T-cell (primary cell): ENCODE measurements around the gene QRSL1. TPM values are rescaled to one million over a fixed set of nuclear protein-coding genes. Genes with fewer than 3 reads are reported as not detected.

Source experiments
- ATAC-seq, 4 experiments: fragments of 200-7000 bp in 3 of 4; fragments of 150-1000 bp in 1 of 4; cut with Tn5 transposase; replicated peaks in 1 of 4; 1 replicate in 3 of 4; 2 replicates in 1 of 4; pipeline ENCODE4 v1.10.0; 2021; ENCODE audit warnings: moderate library complexity in 3 of 4, mild to moderate bottlenecking in 2 of 4, moderate number of reproducible peaks in 1 of 4
- CTCF ChIA-PET, 2 donors: fragments of 300-600 bp; sonication (Branson Sonifier 250); formaldehyde crosslinking; loops; one replicate each; lab custom pipeline; 2022; ENCODE audit warnings: antibody characterized with exemption in 2 of 2; lab: Charles Lee
- POLR2A ChIA-PET, 2 donors: fragments of 300-600 bp; sonication (Branson Sonifier 250); formaldehyde crosslinking; loops; one replicate each; lab custom pipeline; 2022; ENCODE audit warnings: antibody characterized with exemption in 2 of 2; lab: Charles Lee
- DNase-seq, 35 experiments: peaks; one replicate each; pipeline versions ENCODE4 v3.0.0 to v3.0.0-alpha.2; 2013 to 2023
- H3K27ac ChIP-seq: one replicate; pipeline ENCODE4 v1.5.1; 2013; ENCODE audit warnings: low read length
- H3K27me3 ChIP-seq, 2 experiments: replicated peaks in 1 of 2; 1 replicate in 1 of 2; 2 replicates in 1 of 2; pipeline versions ENCODE4 v1.6.1 to v1.7.0; 2013; ENCODE audit warnings: low read length in 1 of 2, mixed read lengths in 1 of 2; ENCODE audit not compliant: control insufficient read depth in 2 of 2, insufficient read depth in 2 of 2; ENCODE audit errors: extremely low read depth in 1 of 2
- H3K36me3 ChIP-seq, 2 donors: 1 replicate in 1 of 2; 2 replicates in 1 of 2; pipeline versions ENCODE4 v1.6.1 to v1.7.0; 2013; ENCODE audit warnings: low read length in 1 of 2; ENCODE audit not compliant: control insufficient read depth in 2 of 2, insufficient read depth in 1 of 2; ENCODE audit errors: extremely low read depth in 1 of 2
- H3K4me1 ChIP-seq, 2 experiments: 1 replicate in 1 of 2; 2 replicates in 1 of 2; pipeline versions ENCODE4 v1.6.1 to v1.7.0; 2013; ENCODE audit warnings: low read length in 2 of 2, mixed read lengths in 1 of 2; ENCODE audit not compliant: insufficient read depth in 2 of 2, control insufficient read depth in 1 of 2; ENCODE audit errors: extremely low read depth in 1 of 2
- H3K4me3 ChIP-seq, 2 donors: 1 replicate in 1 of 2; 2 replicates in 1 of 2; pipeline versions ENCODE4 v1.5.1 to v1.7.0; 2013; ENCODE audit warnings: mild to moderate bottlenecking in 2 of 2, low read length in 1 of 2, moderate library complexity in 1 of 2; ENCODE audit not compliant: control insufficient read depth in 1 of 2; ENCODE audit errors: extremely low read depth in 1 of 2
- H3K9me3 ChIP-seq: 2 replicates; pipeline ENCODE4 v1.7.0; 2013
- H3K27ac Mint-ChIP-seq, 2 donors: one replicate each; pipeline ENCODE4 v1.8.0; 2020 to 2021; ENCODE audit warnings: mild to moderate bottlenecking in 2 of 2, mixed read lengths in 2 of 2
- H3K27me3 Mint-ChIP-seq, 2 donors: one replicate each; pipeline ENCODE4 v1.8.0; 2021 to 2022; ENCODE audit warnings: mixed read lengths in 2 of 2
- H3K36me3 Mint-ChIP-seq: one replicate; pipeline ENCODE4 v1.8.0; 2021; ENCODE audit warnings: mixed read lengths
- H3K4me1 Mint-ChIP-seq, 3 donors: one replicate each; pipeline ENCODE4 v1.8.0; 2020 to 2022; ENCODE audit warnings: mixed read lengths in 3 of 3, mild to moderate bottlenecking in 1 of 3
- H3K4me3 Mint-ChIP-seq, 3 donors: one replicate each; pipeline ENCODE4 v1.8.0; 2020 to 2022; ENCODE audit warnings: mild to moderate bottlenecking in 3 of 3, mixed read lengths in 3 of 3, moderate library complexity in 3 of 3
- H3K9me3 Mint-ChIP-seq, 3 donors: one replicate each; pipeline ENCODE4 v1.8.0; 2020 to 2022; ENCODE audit warnings: mixed read lengths in 3 of 3
- WGBS: methylation state at CpG from one replicate; pipeline ENCODE4 v1.1.5; 2013; ENCODE audit warnings: missing lambda C conversion rate; ENCODE audit not compliant: insufficient coverage; 5-methylcytosine and 5-hydroxymethylcytosine counted together
- total RNA-seq, 35 experiments: library from RNA in 6 of 35; stranded (reverse) in 6 of 35; fragments of 120-200 nt in 1 of 35; gene quantifications; one replicate each; pipeline versions ENCODE4 v1.2.1 to v1.2.4 and lab custom pipeline; 2013 to 2026

QRSL1 gene
- total RNA-seq, 5 donors from 2014 or later (not counting 1 experiment from before 2014, with no cell fraction given), result 7.6 to 13.8 (median 12.3) TPM

- no peak overlapping the region for H3K27ac ChIP-seq
- peaks cover 4 to 57% of the 10 kb centered on the region in 2 donors for H3K36me3 ChIP-seq
- Mint-ChIP-seq H3K4me1 (peaks cover 0 to 5% (median 2%) of the 10 kb centered on the region in 3 donors), H3K27ac (no peak overlapping the region), H3K9me3 (peaks cover 6 to 13% (median 12%) of the 10 kb centered on the region in 3 donors), H3K4me3 (no peak overlapping the region), H3K36me3 (peaks cover 74% of the 10 kb centered on the region), H3K27me3 (no peaks in the 10 kb centered on the region)
- CTCF ChIA-PET, result no interaction called here
- no peaks in the 10 kb centered on the region for H3K27me3 ChIP-seq
- no peak overlapping the region for H3K4me3 ChIP-seq
- DNase-seq, result no peak
- POLR2A ChIA-PET, result no interaction called here
- no peaks in the 10 kb centered on the region for H3K4me1 ChIP-seq
- WGBS, result 92% methylated on average over 2 of the region's 2 CpGs
- H3K9me3 ChIP-seq, result no peaks in the 10 kb centered on the region
- ATAC-seq, result no peak
Measured at GRCh38 chr6:106659859-106660258, 30.5 kb downstream of the QRSL1 start.

GRCh38 chr6:106662458-106662857, 33.1 kb downstream of the QRSL1 start:
- Mint-ChIP-seq H3K36me3 (peaks cover 64% of the 10 kb centered on the region), H3K4me3 (no peak overlapping the region), H3K27ac (no peak overlapping the region), H3K27me3 (no peaks in the 10 kb centered on the region), H3K9me3 (peaks cover 6 to 9% (median 7%) of the 10 kb centered on the region in 3 donors), H3K4me1 (peaks cover 0 to 7% (median 2%) of the 10 kb centered on the region in 3 donors)
- peaks cover 9 to 41% of the 10 kb centered on the region in 2 donors for H3K36me3 ChIP-seq
- H3K27ac ChIP-seq, result no peak overlapping the region
- WGBS, result no CpG with 5 or more reads among the region's 2 CpGs
- POLR2A ChIA-PET, result no interaction called here
- no peak overlapping the region for H3K4me3 ChIP-seq
- ATAC-seq, result no peak
- CTCF ChIA-PET, result no interaction called here
- no peaks in the 10 kb centered on the region for H3K27me3 ChIP-seq
- no peak for DNase-seq
- no peaks in the 10 kb centered on the region for H3K9me3 ChIP-seq
- no peaks in the 10 kb centered on the region for H3K4me1 ChIP-seq

GRCh38 chr6:106666282-106667021, 37.1 kb downstream of the QRSL1 start:
- Mint-ChIP-seq H3K4me3 (no peak overlapping the region), H3K9me3 (no peaks in the 10 kb centered on the region), H3K36me3 (peaks cover 40% of the 10 kb centered on the region), H3K27ac (no peak overlapping the region), H3K4me1 (peaks cover 0 to 7% (median 2%) of the 10 kb centered on the region in 3 donors), H3K27me3 (no peaks in the 10 kb centered on the region)
- H3K27ac ChIP-seq, result no peak overlapping the region
- H3K9me3 ChIP-seq, result no peaks in the 10 kb centered on the region
- WGBS, result 87% methylated on average over 4 of the region's 6 CpGs
- ATAC-seq (no peak), DNase-seq (peak in 1 of 35 experiments; percentile 12)
- H3K36me3 ChIP-seq, result peaks cover 5 to 21% of the 10 kb centered on the region in 2 donors
- ChIA-PET CTCF (no interaction called here), POLR2A (no interaction called here)
- H3K4me1 ChIP-seq, result no peaks in the 10 kb centered on the region
- H3K27me3 ChIP-seq, result no peaks in the 10 kb centered on the region
- H3K4me3 ChIP-seq, result no peak overlapping the region

GRCh38 chr6:106667022-106667402, 37.6 kb downstream of the QRSL1 start:
- Mint-ChIP-seq H3K9me3 (no peaks in the 10 kb centered on the region), H3K4me3 (no peak overlapping the region), H3K27me3 (no peaks in the 10 kb centered on the region), H3K36me3 (peaks cover 38% of the 10 kb centered on the region), H3K4me1 (peaks cover 0 to 7% (median 2%) of the 10 kb centered on the region in 3 donors), H3K27ac (no peak overlapping the region)
- Histone ChIP-seq H3K4me3 (no peak overlapping the region), H3K36me3 (peaks cover 5 to 21% of the 10 kb centered on the region in 2 donors), H3K9me3 (no peaks in the 10 kb centered on the region), H3K27ac (no peak overlapping the region), H3K4me1 (no peaks in the 10 kb centered on the region), H3K27me3 (no peaks in the 10 kb centered on the region)
- POLR2A ChIA-PET, result no interaction called here
- DNase-seq (no peak), ATAC-seq (no peak)
- no CpG with 5 or more reads among the region's 4 CpGs for WGBS
- CTCF ChIA-PET, result no interaction called here

GRCh38 chr6:106670236-106670635, 40.9 kb downstream of the QRSL1 start:
- Mint-ChIP-seq H3K27ac (no peak overlapping the region), H3K27me3 (no peaks in the 10 kb centered on the region), H3K36me3 (peaks cover 14% of the 10 kb centered on the region), H3K4me3 (no peak overlapping the region), H3K9me3 (no peaks in the 10 kb centered on the region), H3K4me1 (peaks cover 0 to 2% (median 0%) of the 10 kb centered on the region in 3 donors)
- Histone ChIP-seq H3K27me3 (no peaks in the 10 kb centered on the region), H3K36me3 (peaks cover 3 to 5% of the 10 kb centered on the region in 2 donors), H3K4me3 (no peak overlapping the region), H3K27ac (no peak overlapping the region), H3K4me1 (no peaks in the 10 kb centered on the region), H3K9me3 (no peaks in the 10 kb centered on the region)
- ATAC-seq (no peak), DNase-seq (no peak)
- WGBS, result 100% methylated on average over 1 of the region's 6 CpGs
- POLR2A ChIA-PET, result interaction anchor here in 1 of 2 donors (0.6 kb wide), 1 partner anchor 29 kb away, joined by 3 read pairs; no protein-coding TSS in a partner anchor
- CTCF ChIA-PET, result no interaction called here

- peaks cover 0 to 2% (median 0%) of the 10 kb centered on the region in 3 donors for H3K4me1 Mint-ChIP-seq
- no peaks in the 10 kb centered on the region for H3K9me3 Mint-ChIP-seq
- H3K4me3 Mint-ChIP-seq, result no peak overlapping the region
- H3K4me1 ChIP-seq, result no peaks in the 10 kb centered on the region
- H3K36me3 ChIP-seq, result peaks cover 3% of the 10 kb centered on the region in 2 donors
- DNase-seq (no peak), ATAC-seq (no peak)
- no peak overlapping the region for H3K4me3 ChIP-seq
- no peaks in the 10 kb centered on the region for H3K27me3 ChIP-seq
- no peak overlapping the region for H3K27ac ChIP-seq
- CTCF ChIA-PET, result no interaction called here
- no peaks in the 10 kb centered on the region for H3K9me3 ChIP-seq
- H3K27me3 Mint-ChIP-seq, result no peaks in the 10 kb centered on the region
- no peak overlapping the region for H3K27ac Mint-ChIP-seq
- POLR2A ChIA-PET, result no interaction called here
- peaks cover 6% of the 10 kb centered on the region for H3K36me3 Mint-ChIP-seq
- WGBS, result no CpG with 5 or more reads among the region's 3 CpGs
Measured at GRCh38 chr6:106671651-106672050, 42.3 kb downstream of the QRSL1 start.
